Stimulated activated CD8-positive, alpha-beta memory T cell treated with anti-CD3 and anti-CD28 coated beads, Interleukin-12 subunit alpha, Interleukin-12 subunit beta, amount 100 ng/mL, for 24 hours (primary cell): ENCODE measurements around the gene BARX2.
"Not testable (repeated sequence)": the region's sequence is repeated elsewhere in the genome, so short reads cannot be mapped to it uniquely, and the experiment has no call there.

Source experiments
- DNase-seq: peaks from one replicate; pipeline ENCODE4 v3.0.0-alpha.2; 2020; ENCODE audit errors: extremely low read depth

Gene BARX2, protein sequence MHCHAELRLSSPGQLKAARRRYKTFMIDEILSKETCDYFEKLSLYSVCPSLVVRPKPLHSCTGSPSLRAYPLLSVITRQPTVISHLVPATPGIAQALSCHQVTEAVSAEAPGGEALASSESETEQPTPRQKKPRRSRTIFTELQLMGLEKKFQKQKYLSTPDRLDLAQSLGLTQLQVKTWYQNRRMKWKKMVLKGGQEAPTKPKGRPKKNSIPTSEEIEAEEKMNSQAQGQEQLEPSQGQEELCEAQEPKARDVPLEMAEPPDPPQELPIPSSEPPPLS

DNA sequence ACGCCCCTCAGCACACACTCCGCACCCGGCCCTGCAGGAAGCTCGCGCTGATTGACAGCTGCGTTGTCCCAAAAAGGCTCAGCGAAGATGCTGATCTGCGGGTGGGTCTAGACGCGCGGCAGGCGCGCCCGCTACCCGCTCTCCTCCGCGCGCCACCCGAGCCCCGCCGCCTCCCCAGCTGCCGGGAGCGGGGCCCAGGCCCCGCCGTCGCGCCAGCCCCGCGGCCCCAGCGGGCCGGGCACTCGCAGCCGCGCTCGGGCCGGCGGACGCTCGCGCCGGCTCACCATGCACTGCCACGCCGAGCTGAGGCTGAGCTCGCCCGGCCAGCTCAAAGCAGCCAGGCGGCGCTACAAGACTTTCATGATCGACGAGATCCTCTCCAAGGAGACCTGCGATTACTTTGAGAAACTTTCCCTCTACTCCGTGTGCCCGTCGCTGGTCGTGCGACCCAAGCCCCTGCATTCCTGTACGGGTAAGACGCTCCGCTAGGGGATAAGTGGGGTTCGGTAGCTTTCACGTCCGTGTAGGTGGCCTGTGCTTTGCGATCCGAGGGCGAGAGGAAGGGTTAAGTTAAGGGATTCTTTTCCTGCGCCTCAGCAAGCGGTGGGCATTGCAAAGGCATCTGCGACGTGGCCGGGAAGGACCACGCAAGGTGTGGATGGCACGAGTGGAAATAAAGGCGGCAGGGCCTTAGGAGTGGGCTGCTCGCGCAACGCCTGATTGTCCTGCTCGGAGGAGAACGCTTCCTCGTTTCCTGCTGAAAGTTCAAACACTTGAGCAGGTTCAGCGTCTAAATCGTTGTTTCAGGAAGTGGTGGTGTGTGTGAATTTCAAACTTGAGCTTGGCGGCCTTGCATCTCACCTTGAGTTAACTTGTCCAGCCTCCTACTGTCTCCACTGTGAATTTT lies at the start of gene BARX2:
Gene BARX2 (plus strand): TSS at position 98 of the 907 bp plus-strand sequence. CDS start 188 bp downstream, at position 286.
- no peak for DNase-seq

DNA sequence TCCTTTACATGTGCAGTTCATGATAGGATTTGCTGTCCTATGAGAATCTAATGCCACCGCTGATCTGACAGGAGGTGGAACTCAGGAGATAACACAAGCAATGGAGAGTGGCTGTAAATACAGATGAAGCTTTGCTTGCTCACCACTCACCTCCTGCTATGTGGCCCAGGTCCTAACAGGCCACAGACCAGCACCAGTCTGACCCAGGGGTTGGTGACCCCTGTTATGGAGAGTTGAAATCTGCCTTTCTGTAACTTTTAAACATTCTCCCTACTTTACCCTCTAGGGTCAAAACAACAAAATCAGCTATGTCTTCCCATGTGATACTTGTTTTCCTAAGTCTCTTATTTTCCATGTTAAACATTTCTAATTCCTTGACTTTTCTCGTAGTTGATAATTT lies 48.7 kb upstream of the BARX2 start:
- DNase-seq = no peak

DNA sequence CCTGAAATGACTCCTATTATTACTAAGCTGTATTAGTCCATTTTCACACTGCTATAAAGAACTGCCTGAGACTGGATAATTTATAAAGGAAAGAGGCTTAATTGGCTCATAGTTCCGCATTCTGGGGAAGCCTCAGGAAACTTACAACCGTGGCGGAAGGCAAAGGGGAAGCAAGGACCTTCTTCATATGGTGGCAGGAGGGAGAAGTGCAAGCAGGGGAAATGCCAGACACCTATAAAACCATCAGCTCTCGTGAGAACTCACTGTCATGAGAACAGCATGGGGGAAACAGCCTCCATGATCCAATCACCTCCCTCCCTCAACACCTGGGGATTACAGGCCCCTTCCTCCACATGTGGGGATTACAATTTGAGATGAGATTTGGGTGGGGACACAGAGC lies 47.9 kb upstream of the BARX2 start:
- DNase-seq = not testable (repeated sequence)

GRCh38 chr11:129328756-129329155 lies 46.9 kb upstream of the BARX2 start:
- DNase-seq = no peak

DNA sequence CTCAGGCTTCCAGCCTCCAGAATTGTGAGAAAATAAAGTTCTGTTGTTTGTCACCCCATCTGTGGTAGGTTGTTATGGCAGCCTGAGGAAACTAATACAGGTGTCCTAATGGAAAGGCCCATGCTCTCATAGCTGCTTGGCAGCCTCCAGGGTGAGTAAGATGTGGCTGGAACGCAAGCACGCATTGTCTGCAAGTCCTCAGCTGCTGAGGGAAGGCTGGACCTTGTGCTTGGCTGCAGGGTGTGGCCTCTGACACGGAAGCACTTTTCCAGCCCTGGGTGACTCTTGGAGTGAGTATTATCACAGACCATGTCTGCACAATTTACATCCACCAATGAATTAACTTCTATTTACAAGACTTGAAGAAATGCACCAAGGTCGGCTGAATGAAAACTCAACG lies 44.4 kb upstream of the BARX2 start:
- DNase-seq = no peak

DNA sequence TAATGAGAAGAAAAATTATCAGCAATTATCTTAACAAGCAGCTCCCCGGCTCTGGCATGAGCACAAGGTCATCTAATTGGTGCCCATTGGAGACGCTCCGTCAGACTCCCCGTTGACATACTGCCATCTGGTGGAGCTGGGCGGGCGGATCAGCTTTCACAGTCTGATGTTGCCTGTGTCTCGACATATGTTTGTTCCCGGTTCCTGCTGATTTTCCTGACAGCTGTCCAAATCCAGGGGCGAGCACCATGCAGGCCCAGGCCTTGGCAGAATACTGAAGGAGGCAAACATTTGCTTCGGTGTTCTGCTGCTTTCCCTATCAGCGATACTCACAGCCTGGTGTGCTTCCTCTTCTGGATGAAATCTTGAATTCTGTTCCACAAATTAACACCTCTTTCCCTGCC lies 43.8 kb upstream of the BARX2 start:
- DNase-seq = peak; percentile 24

DNA sequence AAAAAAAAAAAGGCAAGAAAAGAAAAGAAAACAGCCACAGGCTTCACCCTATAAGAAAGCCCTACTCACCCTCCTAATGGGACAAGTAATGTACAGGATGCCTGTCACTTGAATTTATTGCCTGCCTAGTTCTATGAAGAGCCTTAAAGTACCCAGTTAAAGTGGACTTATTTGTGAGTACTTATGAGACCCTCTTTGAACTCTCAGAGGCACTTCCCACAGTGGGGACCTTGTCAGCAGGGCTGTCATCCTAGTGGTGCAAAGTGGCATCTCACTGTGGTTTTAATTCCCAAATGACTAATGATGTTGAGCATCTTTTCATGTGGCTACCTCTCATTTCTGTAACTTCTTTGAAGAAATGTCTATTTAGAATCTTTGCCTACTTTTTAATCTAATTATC lies 41.8 kb upstream of the BARX2 start:
- no peak for DNase-seq

DNA sequence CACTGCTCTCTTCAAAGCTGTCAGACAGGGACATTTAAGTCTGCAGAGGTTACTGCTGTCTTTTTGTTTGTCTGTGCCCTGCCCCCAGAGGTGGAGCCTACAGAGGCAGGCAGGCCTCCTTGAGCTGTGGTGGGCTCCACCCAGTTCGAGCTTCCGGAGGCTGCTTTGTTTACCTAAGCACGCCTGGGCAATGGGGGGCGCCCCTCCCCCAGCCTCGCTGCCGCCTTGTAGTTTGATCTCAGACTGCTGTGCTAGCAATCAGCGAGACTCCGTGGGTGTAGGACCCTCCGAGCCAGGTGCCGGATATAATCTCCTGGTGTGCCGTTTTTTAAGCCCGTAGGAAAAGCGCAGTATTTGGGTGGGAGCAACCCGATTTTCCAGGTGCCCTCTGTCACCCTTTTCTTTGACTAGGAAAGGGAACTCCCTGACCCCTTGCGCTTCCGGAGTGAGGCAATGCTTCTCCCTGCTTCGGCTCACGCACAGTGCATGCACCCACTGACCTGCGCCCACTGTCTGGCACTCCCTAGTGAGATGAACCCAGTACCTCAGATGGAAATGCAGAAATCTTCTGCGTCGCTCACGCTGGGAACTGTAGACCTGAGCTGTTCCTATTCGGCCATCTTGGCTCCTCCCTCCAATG lies 31.2 kb upstream of the BARX2 start:
- DNase-seq = not testable (repeated sequence)

DNA sequence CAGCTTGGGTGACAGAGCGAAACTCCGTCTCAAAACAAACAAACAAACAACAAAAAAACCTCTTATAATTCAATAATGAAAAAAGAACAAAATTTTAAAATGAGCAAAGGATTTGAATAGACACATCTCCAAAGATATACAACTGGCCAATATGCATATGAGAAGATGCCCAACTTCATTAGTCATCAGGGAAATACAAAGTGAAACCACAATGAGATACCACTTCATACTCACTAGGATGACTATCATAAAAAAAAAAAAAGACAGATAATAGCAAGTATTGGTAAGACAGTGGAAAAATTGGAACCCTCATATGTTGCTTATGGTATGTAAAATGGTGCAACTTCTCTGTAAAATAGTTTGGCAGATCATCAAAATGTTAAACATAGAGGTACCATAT lies 28.7 kb upstream of the BARX2 start:
- no peak for DNase-seq

GRCh38 chr11:129348813-129349212 lies 26.8 kb upstream of the BARX2 start:
- no peak for DNase-seq

DNA sequence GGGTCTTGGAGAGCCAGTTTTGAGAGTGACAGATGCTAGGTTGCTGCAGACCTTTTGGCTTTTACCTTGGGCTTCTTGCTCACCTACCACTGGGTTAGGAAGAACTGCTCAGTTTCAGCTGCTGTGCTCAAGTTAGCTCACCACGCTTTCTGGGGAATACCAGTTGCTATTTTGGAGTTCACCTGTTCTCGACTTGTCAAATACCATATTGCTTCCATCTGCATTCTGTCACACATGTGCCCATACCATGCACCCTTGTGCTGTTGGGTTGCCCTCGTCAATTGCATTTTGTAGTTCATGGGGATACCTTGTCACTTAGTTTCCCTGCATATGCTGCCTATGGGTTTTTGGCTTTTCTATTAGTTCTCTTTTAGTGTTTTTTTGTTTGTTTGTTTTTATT lies 23.0 kb upstream of the BARX2 start:
- DNase-seq = no peak

- DNase-seq = no peak
Measured at GRCh38 chr11:129354691-129355090, 21.0 kb upstream of the BARX2 start.

GRCh38 chr11:129359748-129360147 lies 15.9 kb upstream of the BARX2 start:
- DNase-seq = no peak

DNA sequence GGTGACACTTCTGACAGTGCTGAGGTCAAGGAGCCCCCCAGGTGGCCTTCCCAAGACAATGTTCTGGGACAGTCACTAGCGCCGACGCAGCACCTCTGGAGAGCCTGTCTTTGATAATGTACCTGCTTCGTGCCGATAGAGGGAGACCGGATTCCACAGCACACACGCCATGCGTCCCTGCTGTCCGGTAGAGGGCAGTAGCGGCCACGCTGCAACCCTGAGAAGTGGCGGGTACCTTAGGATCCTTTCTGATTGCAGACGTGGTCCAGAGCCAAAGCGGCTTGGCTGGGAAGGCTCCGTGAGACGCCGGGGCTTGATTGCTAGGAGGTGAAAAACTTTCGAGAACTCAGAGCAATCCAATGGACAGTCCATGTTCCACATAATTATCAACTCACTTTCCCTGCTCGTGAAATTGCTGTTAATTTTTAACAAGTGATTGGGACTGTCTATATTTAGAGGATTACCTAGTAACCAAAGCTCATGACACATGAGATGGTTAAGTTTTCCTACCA lies 11.4 kb upstream of the BARX2 start:
- DNase-seq = peak; percentile 39

- DNase-seq = no peak
Measured at GRCh38 chr11:129365816-129366215, 9.8 kb upstream of the BARX2 start.

DNA sequence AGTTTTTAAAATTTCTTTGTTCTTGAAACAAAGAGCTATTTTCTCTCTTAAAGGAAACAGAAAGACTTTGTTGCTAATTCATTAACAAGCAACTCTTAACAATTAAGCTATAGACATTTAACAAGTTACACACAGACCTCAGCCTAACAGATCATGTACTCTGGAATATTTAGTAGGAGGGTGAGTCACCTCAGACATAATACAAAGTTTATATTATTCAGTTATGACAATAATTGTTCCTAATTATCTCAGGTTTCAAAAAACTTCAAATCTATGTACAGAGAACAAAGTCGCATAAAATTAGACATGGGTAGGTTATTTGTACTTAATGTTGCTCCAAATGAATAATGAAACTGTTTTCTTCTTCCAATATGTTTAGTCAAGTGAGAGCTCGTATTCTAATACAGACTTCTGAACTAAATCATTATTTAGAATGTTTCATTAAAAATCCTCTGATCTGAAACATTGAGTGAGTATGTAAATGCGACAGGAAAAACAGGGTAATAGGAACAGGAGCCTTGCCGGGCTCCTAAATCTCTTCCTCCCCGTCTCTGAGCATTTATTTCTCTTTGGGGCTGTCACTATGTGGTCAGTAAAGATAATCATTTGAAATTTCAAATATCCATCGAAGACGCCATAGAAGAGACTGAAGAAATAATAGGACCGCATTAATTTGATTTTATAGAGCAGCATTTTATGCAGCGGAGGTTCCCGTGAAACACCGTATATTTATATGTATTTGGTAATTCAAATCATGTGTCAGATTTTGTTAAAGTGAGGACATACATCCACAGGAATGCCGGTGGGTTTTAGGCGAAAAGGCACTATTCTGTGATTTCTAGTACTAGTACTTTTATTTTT lies 8.7 kb upstream of the BARX2 start:
- no peak for DNase-seq

- no peak for DNase-seq
Measured at GRCh38 chr11:129368889-129369672, 6.6 kb upstream of the BARX2 start.

- no peak for DNase-seq
Measured at GRCh38 chr11:129370715-129371114, 4.9 kb upstream of the BARX2 start.

- no peak for DNase-seq
Measured at GRCh38 chr11:129372609-129373488, 2.8 kb upstream of the BARX2 start.
